KOPT-K1 (cell line): Measurements from ENCODE around the gene PTPRD.
A peak's percentile ranks its signal among the peaks of the same experiment; 100 is the strongest.

ENCODE experiments used
- H3K27ac ChIP-seq: fragments of 200-600 bp; sonication (generic); 2 replicates; pipeline ENCODE4 v1.5.1; 2016; ENCODE audit warnings: antibody characterized with exemption, mild to moderate bottlenecking, low read depth, low read length; ENCODE audit not compliant: poor library complexity, severe bottlenecking
- H3K36me3 ChIP-seq: fragments of 200-600 bp; sonication (generic); 2 replicates; pipeline ENCODE4 v1.5.1; 2017; ENCODE audit warnings: antibody characterized with exemption, mild to moderate bottlenecking, low read length, moderate library complexity; ENCODE audit not compliant: insufficient read depth
- H3K9me3 ChIP-seq: fragments of 200-600 bp; sonication (generic); 2 replicates; pipeline ENCODE4 v1.5.1; 2017; ENCODE audit warnings: antibody characterized with exemption, low read length, mild to moderate bottlenecking; ENCODE audit not compliant: insufficient read depth, poor library complexity, severe bottlenecking

The PTPRD gene

GRCh38 chr9:9874270-9874669 is 738.5 kb downstream of the PTPRD start:
- no peak overlapping the region for H3K27ac ChIP-seq
- H3K36me3 ChIP-seq: no peaks in the 10 kb centered on the region
- no peaks in the 10 kb centered on the region for H3K9me3 ChIP-seq

GRCh38 chr9:9862235-9862810 is 750.5 kb downstream of the PTPRD start:
- H3K9me3 ChIP-seq: no peaks in the 10 kb centered on the region
- H3K36me3 ChIP-seq: no peaks in the 10 kb centered on the region
- no peak overlapping the region for H3K27ac ChIP-seq

GRCh38 chr9:9855177-9856078 is 757.4 kb downstream of the PTPRD start:
- no peaks in the 10 kb centered on the region for H3K9me3 ChIP-seq
- no peaks in the 10 kb centered on the region for H3K36me3 ChIP-seq
- H3K27ac ChIP-seq: no peak overlapping the region

- Histone ChIP-seq H3K36me3 (no peaks in the 10 kb centered on the region), H3K27ac (no peak overlapping the region), H3K9me3 (no peaks in the 10 kb centered on the region)
These were observed 765.1 kb downstream of the PTPRD start for GRCh38 chr9:9847750-9848149.

GRCh38 chr9:9846557-9846956 is 766.2 kb downstream of the PTPRD start:
- Histone ChIP-seq H3K36me3 (no peaks in the 10 kb centered on the region), H3K27ac (peak overlapping the region; percentile 22), H3K9me3 (no peaks in the 10 kb centered on the region)

- H3K36me3 ChIP-seq: no peaks in the 10 kb centered on the region
- no peak overlapping the region for H3K27ac ChIP-seq
- H3K9me3 ChIP-seq: no peaks in the 10 kb centered on the region
These were observed 792.4 kb downstream of the PTPRD start for GRCh38 chr9:9820436-9820835.

GRCh38 chr9:9819886-9820285 is 792.9 kb downstream of the PTPRD start:
- H3K36me3 ChIP-seq: no peaks in the 10 kb centered on the region
- no peak overlapping the region for H3K27ac ChIP-seq
- H3K9me3 ChIP-seq: no peaks in the 10 kb centered on the region

- Histone ChIP-seq H3K9me3 (no peaks in the 10 kb centered on the region), H3K27ac (no peak overlapping the region), H3K36me3 (no peaks in the 10 kb centered on the region)
These were observed 795.6 kb downstream of the PTPRD start for GRCh38 chr9:9817176-9817575.

- no peaks in the 10 kb centered on the region for H3K9me3 ChIP-seq
- H3K27ac ChIP-seq: no peak overlapping the region
- H3K36me3 ChIP-seq: no peaks in the 10 kb centered on the region
These were observed 808.7 kb downstream of the PTPRD start for GRCh38 chr9:9804109-9804508.

- H3K9me3 ChIP-seq: no peaks in the 10 kb centered on the region
- H3K36me3 ChIP-seq: no peaks in the 10 kb centered on the region
- H3K27ac ChIP-seq: no peak overlapping the region
These were observed 813.5 kb downstream of the PTPRD start for GRCh38 chr9:9799287-9799686.

GRCh38 chr9:9792144-9792857 is 820.5 kb downstream of the PTPRD start:
- H3K9me3 ChIP-seq: no peaks in the 10 kb centered on the region
- H3K36me3 ChIP-seq: no peaks in the 10 kb centered on the region
- H3K27ac ChIP-seq: no peak overlapping the region

GRCh38 chr9:9791611-9792010 is 821.2 kb downstream of the PTPRD start:
- Histone ChIP-seq H3K9me3 (no peaks in the 10 kb centered on the region), H3K36me3 (no peaks in the 10 kb centered on the region), H3K27ac (no peak overlapping the region)

GRCh38 chr9:9790216-9790872 is 822.5 kb downstream of the PTPRD start:
- H3K9me3 ChIP-seq: no peaks in the 10 kb centered on the region
- no peak overlapping the region for H3K27ac ChIP-seq
- no peaks in the 10 kb centered on the region for H3K36me3 ChIP-seq

GRCh38 chr9:9783711-9784110 is 829.1 kb downstream of the PTPRD start:
- no peak overlapping the region for H3K27ac ChIP-seq
- no peaks in the 10 kb centered on the region for H3K36me3 ChIP-seq
- no peaks in the 10 kb centered on the region for H3K9me3 ChIP-seq

GRCh38 chr9:9783211-9783610 is 829.6 kb downstream of the PTPRD start:
- no peaks in the 10 kb centered on the region for H3K36me3 ChIP-seq
- H3K9me3 ChIP-seq: no peaks in the 10 kb centered on the region
- H3K27ac ChIP-seq: no peak overlapping the region
